SIG-M5 treated with dmso at 0.1 percent for 504 hours (cell line): ENCODE measurements around the gene PLXNA1.

Experiments
- DNase-seq: peaks from one replicate; lab custom pipeline; 2025; ENCODE audit not compliant: unreplicated experiment; lab: John Stamatoyannopoulos, UW

Gene PLXNA1

DNA sequence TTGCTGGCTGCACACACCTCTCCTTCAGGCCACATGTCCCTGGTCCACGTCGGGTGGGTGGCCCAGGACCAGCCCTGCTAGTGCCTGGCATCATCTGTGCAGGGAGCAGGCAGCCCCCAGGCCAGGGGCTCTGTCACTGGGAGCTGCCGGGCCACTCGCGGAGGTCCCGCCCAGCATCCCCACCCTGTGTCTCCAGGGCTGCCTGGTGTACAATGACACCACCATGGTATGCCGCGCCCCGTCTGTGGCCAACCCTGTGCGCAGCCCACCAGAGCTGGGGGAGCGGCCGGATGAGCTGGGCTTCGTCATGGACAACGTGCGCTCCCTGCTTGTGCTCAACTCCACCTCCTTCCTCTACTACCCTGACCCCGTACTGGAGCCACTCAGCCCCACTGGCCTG lies 34.3 kb downstream of the PLXNA1 start:
- no peak for DNase-seq

DNA sequence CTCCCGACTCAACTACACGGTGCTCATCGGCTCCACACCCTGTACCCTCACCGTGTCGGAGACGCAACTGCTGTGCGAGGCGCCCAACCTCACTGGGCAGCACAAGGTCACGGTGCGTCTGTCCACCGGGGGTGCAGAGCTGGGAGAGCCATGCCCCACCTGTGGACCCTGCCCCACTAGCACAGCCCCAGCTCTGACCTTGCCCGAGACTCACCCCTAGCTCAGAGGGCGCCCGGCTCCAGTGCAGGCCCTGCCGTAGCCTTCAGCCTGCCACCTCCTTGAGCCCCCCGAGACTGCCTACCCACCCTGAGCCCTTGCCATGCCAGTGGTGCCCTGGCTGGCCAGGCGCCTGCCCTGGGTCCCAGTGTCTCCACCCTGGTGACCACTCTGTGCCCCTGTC lies 34.9 kb downstream of the PLXNA1 start:
- no peak for DNase-seq

GRCh38 chr3:127018306-127018828 lies 35.5 kb downstream of the PLXNA1 start:
- DNase-seq, result no peak

GRCh38 chr3:127019449-127019848 lies 36.5 kb downstream of the PLXNA1 start:
- no peak for DNase-seq

DNA sequence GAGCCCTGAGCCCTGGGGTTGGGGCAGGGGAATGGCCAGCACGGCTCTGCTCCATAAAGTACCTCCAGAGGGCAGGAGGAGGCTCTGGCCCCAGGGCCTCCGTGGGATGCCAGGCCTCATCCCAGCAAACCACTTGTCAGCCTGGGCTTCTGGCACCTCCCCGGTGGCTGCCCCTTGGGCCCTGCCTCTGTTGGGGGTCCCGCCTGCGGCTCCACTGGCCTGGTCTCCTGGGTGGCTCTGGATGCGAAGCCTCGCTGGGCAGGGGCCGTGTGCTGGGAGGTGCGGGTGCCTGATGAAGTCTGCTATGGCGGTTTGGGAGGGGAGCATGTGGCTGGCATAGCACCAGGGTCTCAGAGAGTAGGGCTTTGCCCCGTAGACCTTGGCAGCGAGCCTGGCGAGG lies 37.6 kb downstream of the PLXNA1 start:
- no peak for DNase-seq

DNA sequence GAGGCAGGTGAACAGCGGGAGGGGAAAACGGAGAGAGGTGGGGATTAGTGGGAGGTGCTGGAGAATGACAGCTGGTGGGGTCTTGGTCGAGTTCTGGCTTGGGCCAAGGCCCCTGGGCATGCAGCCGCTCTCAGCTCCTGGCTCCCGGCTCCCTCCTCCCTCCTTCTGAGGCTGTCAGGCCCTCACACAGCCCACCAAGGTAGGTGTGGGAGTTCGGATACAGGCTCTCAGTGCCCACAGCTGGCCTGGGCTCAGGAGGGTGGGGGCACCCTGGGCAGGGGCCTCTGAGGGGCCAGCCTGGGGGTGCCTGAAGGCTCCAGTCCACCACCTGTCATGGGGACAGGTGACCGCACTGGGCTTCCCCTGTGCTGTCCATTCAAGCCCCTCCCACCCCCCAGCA lies 39.9 kb downstream of the PLXNA1 start:
- DNase-seq, result no peak

- DNase-seq, result no peak
These were observed 42.5 kb downstream of the PLXNA1 start for GRCh38 chr3:127025456-127025855.

DNA sequence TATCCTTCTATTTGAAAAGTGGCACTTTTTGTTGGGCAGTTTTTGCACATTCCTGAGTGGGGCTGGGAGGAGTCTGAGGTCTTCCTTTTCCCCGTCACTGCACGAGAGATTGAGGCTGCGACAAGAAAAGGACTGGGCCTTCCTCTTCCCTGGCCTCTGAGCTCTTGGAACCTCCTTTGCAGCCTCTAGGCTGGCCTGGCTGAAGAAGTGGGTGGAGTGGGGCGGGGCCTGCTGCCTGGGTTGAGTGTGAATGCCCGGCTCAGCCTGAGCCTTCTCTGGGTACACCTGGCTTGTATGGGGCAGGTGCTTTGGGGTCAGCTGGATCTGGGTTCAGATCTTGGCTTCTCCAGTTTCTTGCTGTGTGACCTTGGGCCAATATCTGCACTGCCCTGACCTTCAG lies 43.1 kb downstream of the PLXNA1 start:
- DNase-seq, result no peak

DNA sequence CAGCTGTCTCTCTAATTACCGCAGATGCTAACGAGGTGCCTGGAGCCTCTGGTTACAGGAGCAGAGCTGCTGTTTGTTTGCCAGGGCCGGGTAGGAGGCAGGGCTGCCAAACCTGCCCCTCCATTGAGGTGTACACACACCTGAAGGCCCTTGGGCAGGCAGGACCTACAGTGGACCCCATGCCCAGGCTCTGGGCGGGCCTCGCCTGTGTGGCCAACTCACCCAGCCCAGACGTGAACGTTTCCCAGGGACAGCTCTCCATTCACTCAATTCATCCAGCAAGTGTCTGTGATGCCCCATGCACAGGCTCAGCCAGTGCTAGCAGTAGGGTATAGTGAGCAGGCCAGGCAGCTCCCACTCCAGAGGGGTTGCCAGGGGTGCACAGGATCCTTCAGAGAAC lies 43.7 kb downstream of the PLXNA1 start:
- DNase-seq, result no peak

DNA sequence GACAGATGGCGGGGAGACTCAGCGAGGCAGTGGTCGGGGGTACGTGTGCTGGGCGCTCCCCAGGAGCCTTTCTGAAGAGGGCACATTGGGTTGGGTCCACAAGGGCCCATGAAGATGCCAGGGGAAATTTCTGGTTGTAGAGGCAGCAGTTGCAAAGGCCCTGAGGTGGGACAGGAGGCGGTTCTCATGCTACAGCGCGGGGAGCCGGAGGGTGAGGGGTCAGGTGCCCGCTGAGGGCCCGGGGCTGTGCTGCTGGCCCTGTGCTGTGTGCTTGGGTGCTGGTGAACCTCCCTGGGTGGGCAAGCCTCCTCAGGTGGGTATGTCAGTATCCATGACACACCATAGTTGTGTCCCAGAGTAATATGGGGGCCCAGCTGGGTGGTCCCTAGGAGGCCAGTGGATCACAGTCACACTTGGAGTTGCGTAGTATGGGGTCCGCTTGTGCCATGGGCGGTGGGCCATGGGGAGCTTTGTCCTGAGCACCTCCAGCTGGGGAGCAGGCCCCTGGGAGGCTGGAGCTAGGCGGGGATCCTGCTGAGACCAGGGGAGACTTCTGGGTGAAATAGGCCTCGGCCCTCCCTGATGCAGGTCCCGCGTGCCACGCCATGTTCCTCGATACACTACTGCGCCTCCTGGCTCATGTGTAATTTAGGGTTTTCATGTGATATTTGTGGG lies 44.3 kb downstream of the PLXNA1 start:
- DNase-seq, result no peak

DNA sequence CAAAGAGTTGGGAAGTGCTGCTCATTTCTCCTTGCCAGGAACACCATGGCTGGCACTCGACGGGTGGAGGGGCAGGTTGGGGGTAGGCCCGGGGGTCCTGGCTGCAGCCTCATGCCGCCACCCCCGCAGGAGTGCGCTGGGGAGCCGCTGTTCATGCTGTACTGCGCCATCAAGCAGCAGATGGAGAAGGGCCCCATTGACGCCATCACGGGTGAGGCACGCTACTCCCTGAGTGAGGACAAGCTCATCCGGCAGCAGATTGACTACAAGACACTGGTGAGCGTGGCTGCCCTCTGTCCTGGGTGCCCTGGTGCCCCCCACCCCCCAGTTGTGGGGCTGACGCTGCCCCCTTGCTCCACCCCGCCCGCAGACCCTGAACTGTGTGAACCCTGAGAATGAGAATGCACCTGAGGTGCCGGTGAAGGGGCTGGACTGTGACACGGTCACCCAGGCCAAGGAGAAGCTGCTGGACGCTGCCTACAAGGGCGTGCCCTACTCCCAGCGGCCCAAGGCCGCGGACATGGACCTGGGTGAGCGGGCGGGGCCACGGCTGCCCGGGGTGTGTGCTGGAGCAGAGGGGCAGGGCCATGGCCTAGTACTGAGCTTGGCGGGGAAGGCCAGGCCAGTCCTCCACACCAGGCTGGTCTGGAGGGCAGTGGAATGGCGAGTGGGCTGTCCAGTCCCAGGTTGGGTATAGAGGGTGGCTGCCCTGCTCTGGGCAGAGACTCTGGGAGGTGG lies 45.1 kb downstream of the PLXNA1 start:
- DNase-seq, result no peak

- no peak for DNase-seq
These were observed 46.1 kb downstream of the PLXNA1 start for GRCh38 chr3:127028781-127029657.

DNA sequence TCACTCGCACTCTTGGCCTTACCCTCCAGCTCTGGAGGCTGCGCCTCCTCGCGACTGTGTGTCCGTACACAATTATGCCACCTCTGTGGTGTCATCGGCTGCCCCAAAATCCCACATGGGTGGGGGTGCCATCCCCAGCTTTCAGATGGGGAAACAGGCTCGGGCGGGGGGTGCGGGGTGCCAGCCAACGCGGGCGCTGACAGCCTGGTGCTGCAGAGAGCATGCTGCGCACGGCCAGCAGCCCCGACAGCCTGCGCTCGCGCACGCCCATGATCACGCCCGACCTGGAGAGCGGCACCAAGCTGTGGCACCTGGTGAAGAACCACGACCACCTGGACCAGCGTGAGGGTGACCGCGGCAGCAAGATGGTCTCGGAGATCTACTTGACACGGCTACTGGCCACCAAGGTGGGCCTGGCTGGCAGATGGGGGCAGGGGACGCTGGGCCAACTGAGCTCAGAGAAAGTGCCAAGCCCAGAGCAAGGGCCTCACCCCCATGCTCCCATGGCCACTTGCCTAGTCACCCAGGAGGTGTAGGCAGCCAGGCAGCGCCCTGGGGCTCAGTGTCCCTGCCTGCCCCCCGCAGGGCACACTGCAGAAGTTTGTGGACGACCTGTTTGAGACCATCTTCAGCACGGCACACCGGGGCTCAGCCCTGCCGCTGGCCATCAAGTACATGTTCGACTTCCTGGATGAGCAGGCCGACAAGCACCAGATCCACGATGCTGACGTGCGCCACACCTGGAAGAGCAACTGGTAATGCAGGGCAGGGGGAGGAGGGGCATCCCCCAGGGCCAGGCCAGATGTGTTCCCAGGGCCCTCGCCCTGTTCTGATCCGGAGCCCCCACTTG lies 47.0 kb downstream of the PLXNA1 start:
- no peak for DNase-seq

DNA sequence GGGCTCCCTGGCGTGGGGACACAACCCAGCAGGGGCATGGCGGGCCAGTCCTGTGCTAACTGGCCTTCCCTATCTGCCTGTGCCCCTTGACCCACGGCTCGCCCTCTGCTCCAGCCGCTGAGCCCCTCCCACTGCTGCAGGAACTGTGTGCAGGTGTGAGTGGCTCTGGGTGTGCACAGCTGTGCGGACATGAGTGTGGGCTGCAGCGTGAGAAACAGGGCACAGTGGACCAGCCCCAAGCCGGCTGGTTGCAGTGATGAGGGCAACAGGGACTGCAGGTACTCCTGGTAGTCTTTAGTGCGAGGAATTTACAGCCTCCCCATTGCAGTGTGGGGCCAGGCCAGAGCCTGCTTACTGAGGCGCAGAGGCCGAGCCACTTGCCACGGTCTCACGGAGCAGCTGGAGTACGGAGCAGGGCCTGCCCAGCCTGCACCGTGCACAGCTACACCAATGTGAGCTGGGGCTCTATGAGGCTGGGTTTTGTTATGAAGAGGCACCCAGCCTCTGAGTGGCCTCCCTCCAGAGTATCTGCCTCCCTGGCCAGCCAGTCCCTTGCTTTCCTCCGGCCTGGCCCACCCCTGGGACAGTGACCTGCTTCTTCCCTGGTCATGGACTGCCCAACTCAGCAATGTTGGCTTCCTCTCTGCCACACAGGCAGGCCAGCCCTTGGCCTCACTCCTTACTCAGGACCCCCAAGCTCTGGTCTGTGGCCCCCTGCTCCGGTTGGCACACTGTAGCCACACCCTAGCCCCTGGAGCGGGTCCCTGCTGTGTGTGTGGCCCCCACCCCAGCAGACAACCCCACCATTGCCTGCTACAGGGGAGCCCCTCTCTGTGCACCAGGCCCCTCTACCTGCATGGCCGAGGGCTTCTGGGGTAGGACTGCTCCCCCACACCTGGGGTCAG lies 47.8 kb downstream of the PLXNA1 start:
- no peak for DNase-seq

DNA sequence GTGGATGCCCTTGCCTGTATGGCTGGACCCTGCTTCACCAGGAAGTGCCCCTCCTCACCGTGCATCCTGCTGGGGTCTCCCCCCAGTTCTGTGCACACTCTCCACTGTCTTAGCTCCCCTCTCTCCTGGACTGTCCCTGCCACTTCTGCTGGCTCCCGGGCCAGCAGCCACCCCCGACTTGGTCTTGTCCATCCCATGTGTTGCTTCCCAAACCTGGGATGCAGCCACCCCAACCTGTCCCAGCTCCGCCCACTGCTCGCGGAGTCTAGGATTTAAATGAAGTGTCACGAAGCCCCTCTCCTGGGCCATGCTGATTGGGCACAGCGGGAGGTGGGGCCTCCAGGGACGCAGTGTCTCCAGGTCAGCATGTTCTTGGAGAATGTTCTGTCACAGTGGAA lies 48.5 kb downstream of the PLXNA1 start:
- no peak for DNase-seq

DNA sequence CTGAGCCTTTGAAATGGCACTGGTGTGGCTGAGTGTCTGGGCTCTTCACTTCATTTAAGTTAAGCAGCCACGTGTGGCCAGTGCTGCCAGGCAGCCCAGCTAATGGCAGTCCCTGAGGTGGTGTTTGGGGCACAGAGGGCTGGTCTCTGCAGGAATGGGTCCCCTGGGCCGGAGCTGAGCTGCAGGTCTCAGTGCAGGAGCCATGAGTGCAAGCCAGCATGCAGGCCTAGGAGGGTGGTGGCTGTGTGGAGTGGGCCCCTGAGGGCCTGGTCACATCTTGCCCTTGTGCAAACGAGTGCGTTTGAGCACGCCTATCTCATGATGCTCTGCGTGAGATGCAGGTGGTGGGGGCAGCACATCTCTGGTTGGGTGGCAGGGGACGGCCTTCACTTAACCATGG lies 48.9 kb downstream of the PLXNA1 start:
- no peak for DNase-seq

DNA sequence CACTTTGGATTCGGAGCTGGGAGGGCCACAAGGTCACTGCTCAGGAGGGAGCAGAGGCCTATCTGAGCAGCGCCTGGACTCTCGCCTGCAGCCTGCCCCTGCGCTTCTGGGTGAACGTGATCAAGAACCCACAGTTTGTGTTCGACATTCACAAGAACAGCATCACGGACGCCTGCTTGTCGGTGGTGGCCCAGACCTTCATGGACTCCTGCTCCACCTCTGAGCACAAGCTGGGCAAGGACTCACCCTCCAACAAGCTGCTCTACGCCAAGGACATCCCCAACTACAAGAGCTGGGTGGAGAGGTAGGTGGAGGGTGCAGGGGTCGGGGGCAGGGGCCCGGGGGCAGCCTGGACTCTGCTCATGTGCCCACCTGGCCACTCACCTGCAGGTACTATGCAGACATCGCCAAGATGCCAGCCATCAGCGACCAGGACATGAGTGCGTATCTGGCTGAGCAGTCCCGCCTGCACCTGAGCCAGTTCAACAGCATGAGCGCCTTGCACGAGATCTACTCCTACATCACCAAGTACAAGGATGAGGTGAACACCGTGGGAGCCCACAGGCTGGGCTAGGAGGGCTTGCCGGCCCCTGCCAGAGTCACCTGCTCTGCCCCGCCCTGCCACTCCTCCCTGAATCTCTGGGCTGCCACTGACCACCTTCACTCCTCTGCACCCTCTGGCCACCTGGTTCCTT lies 49.5 kb downstream of the PLXNA1 start:
- DNase-seq, result no peak
